ENCODE measurements around the gene IL1RAPL1.

Gene IL1RAPL1

GRCh38 chrX:29661290-29661689, 1074.0 kb downstream of the IL1RAPL1 start:
- H3K4me1 ChIP-seq (ENCODE audit: control insufficient read depth in 1 of 2, insufficient read depth in 1 of 2, low read depth in 1 of 2, low read length in 1 of 2) = no peaks in the 10 kb centered on the region
- TF ChIP-seq, protein P1, sequence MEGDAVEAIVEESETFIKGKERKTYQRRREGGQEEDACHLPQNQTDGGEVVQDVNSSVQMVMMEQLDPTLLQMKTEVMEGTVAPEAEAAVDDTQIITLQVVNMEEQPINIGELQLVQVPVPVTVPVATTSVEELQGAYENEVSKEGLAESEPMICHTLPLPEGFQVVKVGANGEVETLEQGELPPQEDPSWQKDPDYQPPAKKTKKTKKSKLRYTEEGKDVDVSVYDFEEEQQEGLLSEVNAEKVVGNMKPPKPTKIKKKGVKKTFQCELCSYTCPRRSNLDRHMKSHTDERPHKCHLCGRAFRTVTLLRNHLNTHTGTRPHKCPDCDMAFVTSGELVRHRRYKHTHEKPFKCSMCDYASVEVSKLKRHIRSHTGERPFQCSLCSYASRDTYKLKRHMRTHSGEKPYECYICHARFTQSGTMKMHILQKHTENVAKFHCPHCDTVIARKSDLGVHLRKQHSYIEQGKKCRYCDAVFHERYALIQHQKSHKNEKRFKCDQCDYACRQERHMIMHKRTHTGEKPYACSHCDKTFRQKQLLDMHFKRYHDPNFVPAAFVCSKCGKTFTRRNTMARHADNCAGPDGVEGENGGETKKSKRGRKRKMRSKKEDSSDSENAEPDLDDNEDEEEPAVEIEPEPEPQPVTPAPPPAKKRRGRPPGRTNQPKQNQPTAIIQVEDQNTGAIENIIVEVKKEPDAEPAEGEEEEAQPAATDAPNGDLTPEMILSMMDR (IDR thresholded peaks at IDR 0.05) = no peak
- no peak overlapping the region for H3K4me3 ChIP-seq (ENCODE audit: low read depth in 1 of 2, low read length in 1 of 2)
- H3K9me3 ChIP-seq = no peaks in the 10 kb centered on the region
- H3K36me3 ChIP-seq = no peaks in the 10 kb centered on the region
- no peak overlapping the region for H3K27ac ChIP-seq
- H3K27me3 ChIP-seq = no peaks in the 10 kb centered on the region

DNA sequence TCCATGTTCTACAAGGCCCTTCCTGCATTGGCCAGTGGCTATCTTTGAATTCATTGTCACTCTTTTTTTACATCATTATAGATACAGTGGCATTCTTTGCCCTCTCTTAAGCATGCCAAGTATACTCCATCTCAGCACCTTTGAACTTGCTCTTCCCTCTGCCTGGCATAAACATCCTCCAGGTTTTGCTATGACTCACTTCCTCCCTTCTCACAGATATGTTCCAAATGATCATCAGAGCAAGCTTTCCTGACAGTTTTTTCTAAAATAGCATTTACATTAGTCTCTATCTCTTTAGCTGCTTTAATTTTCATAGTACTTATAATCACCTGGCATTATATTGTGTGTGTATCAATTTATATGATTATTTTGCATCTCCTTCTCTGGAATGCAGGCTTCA, 1074.9 kb downstream of the IL1RAPL1 start:
- Histone ChIP-seq H3K4me1 (ENCODE audit: control insufficient read depth in 1 of 2, insufficient read depth in 1 of 2, low read depth in 1 of 2, low read length in 1 of 2) (no peaks in the 10 kb centered on the region), H3K9me3 (no peaks in the 10 kb centered on the region), H3K36me3 (no peaks in the 10 kb centered on the region), H3K27me3 (no peaks in the 10 kb centered on the region), H3K27ac (no peak overlapping the region), H3K4me3 (ENCODE audit: low read depth in 1 of 2, low read length in 1 of 2) (no peak overlapping the region)
- TF ChIP-seq, protein P1 (IDR thresholded peaks at IDR 0.05) = no peak

- no peaks in the 10 kb centered on the region for H3K27me3 ChIP-seq
- no peak overlapping the region for H3K4me3 ChIP-seq (ENCODE audit: low read depth in 1 of 2, low read length in 1 of 2)
- no peaks in the 10 kb centered on the region for H3K4me1 ChIP-seq (ENCODE audit: control insufficient read depth in 1 of 2, insufficient read depth in 1 of 2, low read depth in 1 of 2, low read length in 1 of 2)
- no peaks in the 10 kb centered on the region for H3K36me3 ChIP-seq
- no peaks in the 10 kb centered on the region for H3K9me3 ChIP-seq
- no peak overlapping the region for H3K27ac ChIP-seq
- TF ChIP-seq, protein P1 (IDR thresholded peaks at IDR 0.05) = no peak
These were observed 1075.7 kb downstream of the IL1RAPL1 start for GRCh38 chrX:29662759-29663503.

DNA sequence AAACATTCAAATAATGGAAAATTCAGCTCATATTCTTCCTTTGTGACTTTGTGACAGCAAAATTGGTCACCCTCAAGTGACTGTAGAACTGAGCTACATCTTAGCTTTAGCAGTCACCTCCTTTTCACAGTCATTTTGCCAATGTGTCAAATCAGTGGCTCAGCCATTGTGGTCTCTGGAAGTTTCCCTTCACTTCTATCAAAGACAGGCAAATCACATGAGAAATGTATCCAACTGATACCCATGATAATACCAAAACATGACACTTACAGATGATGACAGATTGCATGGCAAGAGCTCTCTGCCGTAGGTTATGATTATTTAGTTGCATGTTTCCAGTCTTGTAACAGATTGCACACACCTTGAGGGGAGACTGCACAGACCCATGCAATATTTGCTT, 1078.3 kb downstream of the IL1RAPL1 start:
- H3K36me3 ChIP-seq = no peaks in the 10 kb centered on the region
- H3K27me3 ChIP-seq = no peaks in the 10 kb centered on the region
- no peak overlapping the region for H3K4me3 ChIP-seq (ENCODE audit: low read depth in 1 of 2, low read length in 1 of 2)
- no peak overlapping the region for H3K27ac ChIP-seq
- H3K4me1 ChIP-seq (ENCODE audit: control insufficient read depth in 1 of 2, insufficient read depth in 1 of 2, low read depth in 1 of 2, low read length in 1 of 2) = no peaks in the 10 kb centered on the region
- TF ChIP-seq, protein P1 (IDR thresholded peaks at IDR 0.05) = no peak
- no peaks in the 10 kb centered on the region for H3K9me3 ChIP-seq

DNA sequence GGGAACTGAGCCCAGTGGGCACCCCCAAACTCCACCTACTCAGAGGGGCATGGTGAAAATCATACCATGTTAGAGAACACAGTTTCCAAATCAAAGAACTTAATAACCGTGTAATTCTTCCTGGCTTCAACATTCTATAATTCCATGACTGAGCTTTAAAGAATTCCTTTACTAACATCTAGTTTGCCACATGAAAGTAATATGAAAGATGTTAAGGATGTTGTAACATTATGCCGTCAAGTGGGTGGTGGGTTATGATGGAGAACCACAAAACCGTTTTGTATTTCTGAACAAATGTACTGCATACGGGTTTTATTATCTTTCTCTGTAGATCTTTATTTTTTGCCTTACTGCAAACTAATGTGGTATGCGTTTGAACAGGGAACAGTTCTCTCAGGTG, 1079.1 kb downstream of the IL1RAPL1 start:
- H3K27ac ChIP-seq = no peak overlapping the region

More for the DNA sequence above, 1079.1 kb downstream of the IL1RAPL1 start:
- Histone ChIP-seq H3K27me3 (no peaks in the 10 kb centered on the region), H3K9me3 (no peaks in the 10 kb centered on the region), H3K36me3 (no peaks in the 10 kb centered on the region), H3K4me1 (ENCODE audit: control insufficient read depth in 1 of 2, insufficient read depth in 1 of 2, low read depth in 1 of 2, low read length in 1 of 2) (no peaks in the 10 kb centered on the region), H3K4me3 (ENCODE audit: low read depth in 1 of 2, low read length in 1 of 2) (no peak overlapping the region)
- TF ChIP-seq, protein P1 (IDR thresholded peaks at IDR 0.05) = no peak

Data from neutrophil (primary cell).